Measurements from ENCODE around the gene TYMP.

Gene TYMP

GRCh38 chr22:50504369-50505211 is 25.2 kb downstream of the TYMP start:
- DNase-seq, result no peak

GRCh38 chr22:50503475-50504145 is 26.2 kb downstream of the TYMP start:
- DNase-seq, result no peak

- DNase-seq, result no peak
Measured at GRCh38 chr22:50502628-50503474, 27.0 kb downstream of the TYMP start.

- DNase-seq, result no peak
Measured at GRCh38 chr22:50502096-50502495, 27.7 kb downstream of the TYMP start.

GRCh38 chr22:50500452-50500851 is 29.4 kb downstream of the TYMP start:
- DNase-seq, result no peak

- DNase-seq, result peak; percentile 37 to 67
Measured at GRCh38 chr22:50498322-50498890, 31.4 kb downstream of the TYMP start.

GRCh38 chr22:50497093-50497492 is 32.7 kb downstream of the TYMP start:
- DNase-seq, result no peak

GRCh38 chr22:50490531-50491308 is 39.1 kb downstream of the TYMP start:
- no peak for DNase-seq

- no peak for DNase-seq
Measured at GRCh38 chr22:50489363-50490243, 40.2 kb downstream of the TYMP start.

- no peak for DNase-seq
Measured at GRCh38 chr22:50488886-50489285, 40.9 kb downstream of the TYMP start.

- no peak for DNase-seq
Measured at GRCh38 chr22:50488006-50488677, 41.7 kb downstream of the TYMP start.

- no peak for DNase-seq
Measured at GRCh38 chr22:50487290-50488005, 42.4 kb downstream of the TYMP start.

GRCh38 chr22:50486561-50487289 is 43.1 kb downstream of the TYMP start, which contains the start of gene MIOX:
Gene MIOX (plus strand): TSS chr22:50486859. CDS start chr22:50486898, 39 bp downstream.
- DNase-seq, result no peak

GRCh38 chr22:50485221-50486131 is 44.3 kb downstream of the TYMP start:
- no peak for DNase-seq

GRCh38 chr22:50483977-50484853 is 45.6 kb downstream of the TYMP start:
- no peak for DNase-seq

GRCh38 chr22:50483556-50483955 is 46.3 kb downstream of the TYMP start:
- DNase-seq, result no peak

GRCh38 chr22:50483106-50483505 is 46.7 kb downstream of the TYMP start:
- DNase-seq, result no peak
